SK-N-SH (cell line): Measurements from ENCODE around the gene KMO. TPM values are rescaled to one million over a fixed set of nuclear protein-coding genes. Genes with fewer than 3 reads are reported as not detected.

ENCODE experiments used
- CTCF ChIA-PET: fragments of 300-600, 350-600 bp; formaldehyde crosslinking; extraction: SDS; loops from one replicate; lab custom pipeline; 2021; lab: Yijun Ruan, JAX
- POLR2A ChIA-PET: fragments of 350-600 bp; sonication (Branson Sonifier 250); formaldehyde crosslinking; extraction: SDS; loops from one replicate; lab custom pipeline; 2020; ENCODE audit warnings: antibody characterized with exemption, inconsistent platforms; lab: Yijun Ruan, JAX
- DNase-seq: peaks from one replicate; pipeline ENCODE4 v3.0.0; 2012
- H2AFZ ChIP-seq: fragments of 200-600 bp; sonication (generic); 2 replicates; pipeline ENCODE4 v1.8.1; 2016; ENCODE audit warnings: antibody characterized with exemption, mild to moderate bottlenecking, low read depth
- H3F3A ChIP-seq: fragments of 200-600 bp; sonication (generic); replicated peaks from 2 replicates; pipeline ENCODE3; 2016; ENCODE audit warnings: antibody characterized with exemption, mild to moderate bottlenecking; ENCODE audit not compliant: insufficient read depth
- H3K27ac ChIP-seq, 2 experiments: fragments of 200-500 bp in 1 of 2; fragments of 200-600 bp in 1 of 2; sonication (Bioruptor generic) in 1 of 2; sonication (generic), shearing (Covaris generic) in 1 of 2; 2 replicates each; pipeline versions ENCODE4 v1.5.1 to v1.6.1; 2014 to 2016; ENCODE audit warnings: low read depth in 2 of 2, inconsistent platforms in 1 of 2, low read length in 1 of 2, mild to moderate bottlenecking in 1 of 2, mixed read lengths in 1 of 2
- H3K27me3 ChIP-seq: fragments of 200-600 bp; sonication (generic), shearing (Covaris generic); 2 replicates; pipeline ENCODE4 v1.6.1; 2016; ENCODE audit warnings: mixed run types; ENCODE audit not compliant: insufficient read depth
- H3K36me3 ChIP-seq, 2 experiments: fragments of 200-500 bp in 1 of 2; fragments of 200-600 bp in 1 of 2; sonication (Bioruptor generic) in 1 of 2; sonication (generic) in 1 of 2; replicated peaks in 1 of 2; 2 replicates each; pipeline versions ENCODE3 to v1.5.1; 2014 to 2016; ENCODE audit warnings: low read length in 1 of 2, mild to moderate bottlenecking in 1 of 2; ENCODE audit not compliant: insufficient read depth in 2 of 2, control insufficient read depth in 1 of 2
- H3K4me1 ChIP-seq, 2 experiments: fragments of 200-500 bp in 1 of 2; fragments of 200-600 bp in 1 of 2; sonication (Bioruptor generic) in 1 of 2; sonication (generic), shearing (Covaris generic) in 1 of 2; 2 replicates each; pipeline versions ENCODE4 v1.5.1 to v1.6.1; 2014 to 2016; ENCODE audit warnings: low read depth in 1 of 2, low read length in 1 of 2, mixed run types in 1 of 2; ENCODE audit not compliant: insufficient read depth in 2 of 2, control insufficient read depth in 1 of 2
- H3K4me2 ChIP-seq: fragments of 200-600 bp; sonication (generic), shearing (Covaris generic); 2 replicates; pipeline ENCODE4 v1.6.1; 2017; ENCODE audit warnings: mixed run types
- H3K4me3 ChIP-seq, 2 experiments: fragments of 200-500 bp in 1 of 2; fragments of 200-600 bp in 1 of 2; sonication (Bioruptor generic) in 1 of 2; sonication (generic), shearing (Covaris generic) in 1 of 2; 2 replicates each; pipeline versions ENCODE4 v1.5.1 to v1.8.1; 2014 to 2016; ENCODE audit warnings: low read depth in 2 of 2, inconsistent platforms in 1 of 2, low read length in 1 of 2, mild to moderate bottlenecking in 1 of 2, mixed read lengths in 1 of 2, moderate library complexity in 1 of 2
- H3K79me2 ChIP-seq: fragments of 200-600 bp; sonication (generic); 2 replicates; pipeline ENCODE4 v1.8.1; 2017; ENCODE audit warnings: mild to moderate bottlenecking; ENCODE audit not compliant: insufficient read depth
- H3K9ac ChIP-seq: fragments of 200-600 bp; sonication (generic); 2 replicates; pipeline ENCODE4 v1.6.1; 2017; ENCODE audit warnings: mixed run types
- H3K9me2 ChIP-seq: fragments of 200-600 bp; sonication (generic); 2 replicates; pipeline ENCODE4 v1.6.1; 2017; ENCODE audit warnings: mixed run types
- H3K9me3 ChIP-seq: fragments of 200-600 bp; sonication (generic); 2 replicates; pipeline ENCODE4 v1.6.1; 2017; ENCODE audit warnings: mixed run types, mild to moderate bottlenecking, moderate library complexity
- H4K20me1 ChIP-seq: fragments of 200-600 bp; sonication (generic); 2 replicates; pipeline ENCODE4 v1.6.1; 2017; ENCODE audit warnings: mild to moderate bottlenecking, mixed run types; ENCODE audit not compliant: insufficient read depth
- FOSL2 ChIP-seq: IDR thresholded peaks from 2 replicates; pipeline ENCODE4 v1.4.0; 2012; ENCODE audit warnings: low read depth, mild to moderate bottlenecking, moderate library complexity, borderline replicate concordance
- JUND ChIP-seq: IDR thresholded peaks from 2 replicates; pipeline ENCODE4 v1.4.0; 2012
- MXI1 ChIP-seq: IDR thresholded peaks from 2 replicates; pipeline ENCODE4 v1.6.1; 2012; ENCODE audit warnings: mild to moderate bottlenecking, low read depth, low read length, improper control_type of control experiment
- POLR2AphosphoS5 ChIP-seq: IDR thresholded peaks from 2 replicates; pipeline ENCODE4 v1.6.1; 2012; ENCODE audit warnings: low read depth, low read length
- RAD21 ChIP-seq: IDR thresholded peaks from 2 replicates; pipeline ENCODE4 v1.6.1; 2012; ENCODE audit warnings: mild to moderate bottlenecking, low read length
- SIN3A ChIP-seq: IDR thresholded peaks from 2 replicates; pipeline ENCODE4 v1.6.1; 2012; ENCODE audit warnings: low read depth, mild to moderate bottlenecking, low read length, moderate library complexity, borderline replicate concordance
- TAF1 ChIP-seq: IDR thresholded peaks from 2 replicates; pipeline ENCODE4 v1.6.1; 2012; ENCODE audit warnings: low read depth, mild to moderate bottlenecking, low read length, moderate library complexity, borderline replicate concordance
- TCF12 ChIP-seq: IDR thresholded peaks from 2 replicates; pipeline ENCODE4 v1.4.0; 2012
- WGBS: methylation state at CpG from one replicate; pipeline ENCODE4 v1.1.6; 2017; ENCODE audit warnings: low lambda C conversion rate; 5-methylcytosine and 5-hydroxymethylcytosine counted together
- polyA plus RNA-seq, 3 experiments: library from polyadenylated mRNA; depleted of rRNA; stranded (reverse); fragments of >200 nt; gene quantifications; 2 replicates each; pipeline ENCODE4 v1.2.3, GENCODE V29; 2012
- TF ChIP-seq, protein P1 (sequence below): IDR thresholded peaks from 2 replicates; pipeline ENCODE4 v1.4.0; 2012; ENCODE audit warnings: low read depth
- TF ChIP-seq, protein P2 (sequence below): IDR thresholded peaks from 2 replicates; pipeline ENCODE4 v1.4.0; 2012; ENCODE audit warnings: low read depth, borderline replicate concordance
- TF ChIP-seq, protein P3 (sequence below): fragments of 200-600 bp; sonication (generic); IDR thresholded peaks from 2 replicates; pipeline ENCODE4 v1.6.1; 2017; ENCODE audit warnings: antibody characterized with exemption, mild to moderate bottlenecking, moderate library complexity

Gene KMO
- polyA plus RNA-seq, 1 of the 3 experiments (the other 2 are of a cell fraction): not detected

DNA sequence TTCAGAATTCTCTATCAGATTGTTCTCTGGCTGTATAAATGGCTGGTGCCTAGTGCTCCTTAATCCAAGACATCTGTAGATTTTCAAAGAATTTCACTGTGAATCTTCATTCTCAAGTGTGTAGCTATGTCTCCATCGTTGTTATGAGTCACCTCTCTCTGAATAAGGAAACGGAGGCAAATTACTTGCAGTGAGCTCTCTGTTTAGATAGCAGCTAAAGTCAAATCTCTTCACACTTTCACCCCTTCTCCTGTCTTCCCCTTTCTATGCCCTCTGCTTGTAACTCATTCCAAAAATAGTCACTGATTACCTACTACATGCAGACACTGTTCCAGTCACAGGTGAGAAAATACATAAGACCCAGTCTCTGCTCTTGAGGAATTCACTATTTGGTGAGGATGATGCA lies 68.3 kb downstream of the KMO start:
- peak overlapping the region in 1 of 2 experiments; percentile 39; a peak in 1 of 4 replicates for H3K27ac ChIP-seq
- no peak overlapping the region for H3K4me2 ChIP-seq
- 15% methylated on average over 2 of the region's 2 CpGs for WGBS
- H3K4me3 ChIP-seq: no peak overlapping the region
- H3K9me3 ChIP-seq: no peaks in the 10 kb centered on the region
- TF ChIP-seq, protein P1, sequence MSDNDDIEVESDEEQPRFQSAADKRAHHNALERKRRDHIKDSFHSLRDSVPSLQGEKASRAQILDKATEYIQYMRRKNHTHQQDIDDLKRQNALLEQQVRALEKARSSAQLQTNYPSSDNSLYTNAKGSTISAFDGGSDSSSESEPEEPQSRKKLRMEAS: no peak
- TF ChIP-seq FOSL2 (peak; percentile 52; the same call in 1 of the 2 replicates), TAF1 (no peak), TCF12 (peak; percentile 60), JUND (peak; percentile 19; the same call in 1 of the 2 replicates)
- TF ChIP-seq, all 33 proteins: peak for 3
- peaks cover 0 to 4% of the 10 kb centered on the region in 2 experiments for H3K36me3 ChIP-seq
- no peaks in the 10 kb centered on the region for H3K9me2 ChIP-seq
- no peaks in the 10 kb centered on the region for H4K20me1 ChIP-seq
- no peaks in the 10 kb centered on the region for H3K27me3 ChIP-seq
- ChIA-PET POLR2A (no interaction called here), CTCF (interaction anchor here (0.6 to 1.0 kb wide), 2 partner anchors 10 to 45 kb away, joined by 3 read pairs; no protein-coding TSS in a partner anchor)
- no peak overlapping the region for H2AFZ ChIP-seq
- no peak for DNase-seq
- no peaks in the 10 kb centered on the region for H3K79me2 ChIP-seq
- no peaks in the 10 kb centered on the region; a peak in 1 of 4 replicates for H3K4me1 ChIP-seq
- H3F3A ChIP-seq: peaks cover 7% of the 10 kb centered on the region
- H3K9ac ChIP-seq: no peak overlapping the region

DNA sequence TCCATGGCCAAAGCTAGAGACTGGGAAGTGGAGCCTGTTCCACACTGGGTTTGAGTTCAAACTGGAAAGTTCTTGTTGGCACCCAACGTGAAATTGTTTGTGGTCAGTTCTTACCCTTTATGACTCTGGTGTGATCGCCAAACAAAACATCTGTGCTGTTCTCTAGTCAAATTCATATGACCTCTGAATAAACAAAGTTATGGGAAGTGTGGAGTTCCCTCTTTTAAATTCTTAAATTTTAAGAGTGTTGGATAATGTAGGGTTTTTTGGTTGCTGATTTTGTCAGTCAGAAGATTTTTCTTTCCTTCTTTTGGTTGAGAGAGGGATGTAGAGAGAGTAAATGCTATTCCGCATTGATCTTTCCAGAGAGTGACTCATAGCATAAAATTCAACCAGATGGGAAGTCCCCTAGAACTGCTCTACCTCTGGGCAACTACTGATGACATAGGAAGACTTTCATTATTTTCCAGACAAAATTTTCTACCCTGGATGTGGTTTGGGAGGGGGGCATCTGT lies 71.6 kb downstream of the KMO start:
- Histone ChIP-seq H2AFZ (no peak overlapping the region), H3K4me1 (peaks cover 0 to 8% of the 10 kb centered on the region in 2 experiments; a peak in 2 of 4 replicates), H3K79me2 (no peaks in the 10 kb centered on the region), H3K27ac (peak overlapping the region in 1 of 2 experiments; percentile 38; a peak in 1 of 4 replicates), H3K9me2 (no peaks in the 10 kb centered on the region), H3K4me3 (no peak overlapping the region), H3F3A (peaks cover 15% of the 10 kb centered on the region), H3K9me3 (no peaks in the 10 kb centered on the region)
- POLR2A ChIA-PET: no interaction called here
- DNase-seq: no peak
- WGBS: 62% methylated on average over 3 of the region's 3 CpGs
- TF ChIP-seq, protein P2, sequence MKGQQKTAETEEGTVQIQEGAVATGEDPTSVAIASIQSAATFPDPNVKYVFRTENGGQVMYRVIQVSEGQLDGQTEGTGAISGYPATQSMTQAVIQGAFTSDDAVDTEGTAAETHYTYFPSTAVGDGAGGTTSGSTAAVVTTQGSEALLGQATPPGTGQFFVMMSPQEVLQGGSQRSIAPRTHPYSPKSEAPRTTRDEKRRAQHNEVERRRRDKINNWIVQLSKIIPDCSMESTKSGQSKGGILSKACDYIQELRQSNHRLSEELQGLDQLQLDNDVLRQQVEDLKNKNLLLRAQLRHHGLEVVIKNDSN: no peak
- TF ChIP-seq FOSL2: peak; percentile 25; the same call in 1 of the 2 replicates
- no peak for TF ChIP-seq SIN3A
- TF ChIP-seq TCF12: 0 out of 2 replicates have a peak, but pooled peaks have one; percentile 15
- TF ChIP-seq, all 33 proteins: peak for 2
- Histone ChIP-seq H3K4me2 (no peak overlapping the region), H3K27me3 (no peaks in the 10 kb centered on the region), H4K20me1 (no peaks in the 10 kb centered on the region), H3K9ac (no peak overlapping the region), H3K36me3 (no peaks in the 10 kb centered on the region)
- CTCF ChIA-PET: no interaction called here

DNA sequence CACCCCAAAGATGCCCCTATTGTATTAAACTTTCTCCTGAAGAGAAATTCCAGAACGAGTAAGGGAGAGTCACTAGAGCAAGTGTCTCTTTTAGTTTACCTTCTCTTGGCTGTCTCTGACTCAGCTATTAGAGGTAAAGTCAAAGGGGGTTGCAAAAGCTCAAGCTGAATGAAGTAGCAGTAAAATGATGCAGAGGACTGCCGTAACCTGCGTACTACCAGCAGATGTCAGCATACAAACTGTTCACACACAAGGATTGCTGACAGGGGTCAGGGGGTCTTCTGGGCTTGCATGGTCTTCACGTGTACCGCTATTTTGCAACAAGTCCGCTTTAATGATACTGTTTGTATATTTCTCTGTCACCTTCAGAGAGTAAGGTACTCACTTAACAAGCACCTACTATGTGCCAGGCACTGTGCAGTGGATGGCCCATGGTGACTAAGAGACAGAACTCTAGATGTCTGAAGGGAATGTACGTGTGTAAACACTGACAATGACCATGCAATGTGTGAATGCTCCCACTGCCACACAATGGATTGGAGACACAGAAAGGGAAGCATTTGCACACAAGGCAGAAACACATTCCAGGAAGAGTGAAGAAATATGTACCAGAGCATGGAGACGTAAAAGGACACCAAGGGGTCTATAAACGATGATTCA lies 73.1 kb downstream of the KMO start:
- H3K9ac ChIP-seq: no peak overlapping the region
- H3K27ac ChIP-seq: no peak overlapping the region
- peaks cover 10% of the 10 kb centered on the region for H3F3A ChIP-seq
- H3K27me3 ChIP-seq: no peaks in the 10 kb centered on the region
- H4K20me1 ChIP-seq: no peaks in the 10 kb centered on the region
- ChIA-PET POLR2A (no interaction called here), CTCF (interaction anchor here (0.5 to 1.8 kb wide), 10 partner anchors 9 to 873 kb away, joined by 3 to 5 read pairs (median 3); no protein-coding TSS in a partner anchor)
- no peak overlapping the region for H3K4me2 ChIP-seq
- peaks cover 6 to 11% of the 10 kb centered on the region in 2 experiments; a peak in 3 of 4 replicates for H3K4me1 ChIP-seq
- no peak for TF ChIP-seq POLR2AphosphoS5
- TF ChIP-seq RAD21: peak; percentile 26
- TF ChIP-seq, protein P3, sequence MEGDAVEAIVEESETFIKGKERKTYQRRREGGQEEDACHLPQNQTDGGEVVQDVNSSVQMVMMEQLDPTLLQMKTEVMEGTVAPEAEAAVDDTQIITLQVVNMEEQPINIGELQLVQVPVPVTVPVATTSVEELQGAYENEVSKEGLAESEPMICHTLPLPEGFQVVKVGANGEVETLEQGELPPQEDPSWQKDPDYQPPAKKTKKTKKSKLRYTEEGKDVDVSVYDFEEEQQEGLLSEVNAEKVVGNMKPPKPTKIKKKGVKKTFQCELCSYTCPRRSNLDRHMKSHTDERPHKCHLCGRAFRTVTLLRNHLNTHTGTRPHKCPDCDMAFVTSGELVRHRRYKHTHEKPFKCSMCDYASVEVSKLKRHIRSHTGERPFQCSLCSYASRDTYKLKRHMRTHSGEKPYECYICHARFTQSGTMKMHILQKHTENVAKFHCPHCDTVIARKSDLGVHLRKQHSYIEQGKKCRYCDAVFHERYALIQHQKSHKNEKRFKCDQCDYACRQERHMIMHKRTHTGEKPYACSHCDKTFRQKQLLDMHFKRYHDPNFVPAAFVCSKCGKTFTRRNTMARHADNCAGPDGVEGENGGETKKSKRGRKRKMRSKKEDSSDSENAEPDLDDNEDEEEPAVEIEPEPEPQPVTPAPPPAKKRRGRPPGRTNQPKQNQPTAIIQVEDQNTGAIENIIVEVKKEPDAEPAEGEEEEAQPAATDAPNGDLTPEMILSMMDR: peak; percentile 45
- no peak for TF ChIP-seq MXI1
- H3K79me2 ChIP-seq: no peaks in the 10 kb centered on the region
- H2AFZ ChIP-seq: no peak overlapping the region
- H3K4me3 ChIP-seq: no peak overlapping the region
- no peaks in the 10 kb centered on the region for H3K9me3 ChIP-seq
- H3K9me2 ChIP-seq: no peaks in the 10 kb centered on the region
- peak; percentile 17 for DNase-seq
- 76% methylated on average over 9 of the region's 9 CpGs for WGBS
- no peaks in the 10 kb centered on the region for H3K36me3 ChIP-seq
